HepG2 (cell line): Measurements from ENCODE around the gene HSPA1L. TPM values are rescaled to one million over a fixed set of nuclear protein-coding genes. Genes with fewer than 3 reads are reported as not detected.
A peak's percentile ranks its signal among the peaks of the same experiment; 100 is the strongest.

Experiments used
- HOXD1 ChIP-seq: sonication (generic); formaldehyde crosslinking; IDR thresholded peaks from 2 replicates; pipeline ENCODE4 v1.5.0; 2020; ENCODE audit warnings: missing genetic modification reagents
- MIER2 ChIP-seq: IDR thresholded peaks from 2 replicates; pipeline ENCODE4 v1.6.1; 2016; ENCODE audit warnings: missing biosample characterization, missing genetic modification reagents
- SIN3B ChIP-seq: fragments of 150-350 bp; IDR thresholded peaks from 2 replicates; pipeline ENCODE4 v1.6.1; 2014; ENCODE audit warnings: low read length
- SP4 ChIP-seq: sonication (generic); formaldehyde crosslinking; IDR thresholded peaks from 2 replicates; pipeline ENCODE4 v1.8.1; 2023; ENCODE audit warnings: mild to moderate bottlenecking, missing genetic modification reagents
- TEAD3 ChIP-seq: optimal IDR thresholded peaks from 2 replicates; pipeline ENCODE3; 2016; ENCODE audit warnings: borderline replicate concordance
- ZMYM4 ChIP-seq: sonication (generic); formaldehyde crosslinking; IDR thresholded peaks from 2 replicates; pipeline ENCODE4 v1.8.1; 2023; ENCODE audit warnings: mild to moderate bottlenecking, missing genetic modification reagents
- ZNF124 ChIP-seq: sonication (generic); formaldehyde crosslinking; IDR thresholded peaks from 2 replicates; pipeline ENCODE4 v1.4.0; 2020; ENCODE audit warnings: missing genetic modification reagents
- ZNF546 ChIP-seq: sonication (generic); formaldehyde crosslinking; conservative IDR thresholded peaks from 2 replicates; pipeline ENCODE4 v1.8.1; 2023; ENCODE audit warnings: mild to moderate bottlenecking, missing genetic modification reagents
- ZNF672 ChIP-seq: sonication (generic); formaldehyde crosslinking; IDR thresholded peaks from 2 replicates; pipeline ENCODE4 v1.8.1; 2022; ENCODE audit warnings: missing genetic modification reagents
- ZNF83 ChIP-seq: sonication (generic); formaldehyde crosslinking; IDR thresholded peaks from 2 replicates; pipeline ENCODE4 v1.4.0; 2020; ENCODE audit warnings: missing genetic modification reagents, mild to moderate bottlenecking, borderline replicate concordance
- ZNF879 ChIP-seq: sonication (generic); formaldehyde crosslinking; IDR thresholded peaks from 2 replicates; pipeline ENCODE4 v1.8.1; 2023; ENCODE audit warnings: missing genetic modification reagents
- polyA plus RNA-seq, 8 experiments: library from polyadenylated mRNA; depleted of rRNA in 3 of 8; stranded (reverse) in 7 of 8; unstranded in 1 of 8; fragments of >200 nt; fragmentation: Illumina TruSeq in 4 of 8; extraction: Trizol in 4 of 8; gene quantifications; 2 replicates each; pipeline versions ENCODE4 v1.2.1 to v1.2.3, GENCODE V29; 2011 to 2016; ENCODE audit warnings: low read depth in 4 of 8, missing spikeins in 1 of 8, mixed read lengths in 1 of 8; ENCODE audit not compliant: insufficient read depth in 1 of 8
- total RNA-seq, 5 experiments: library from RNA; depleted of rRNA; stranded (reverse); fragments of >200 nt; fragmentation: Illumina TruSeq; extraction: Trizol; gene quantifications; 2 replicates each; pipeline ENCODE4 v1.2.3, GENCODE V29; 2016; ENCODE audit warnings: low read depth in 1 of 5
- TF ChIP-seq, protein P1 (sequence below): sonication (generic); formaldehyde crosslinking; IDR thresholded peaks from 2 replicates; pipeline ENCODE4 v1.5.0; 2020; ENCODE audit warnings: missing genetic modification reagents, mild to moderate bottlenecking, borderline replicate concordance
- TF ChIP-seq, protein P2 (sequence below): sonication (generic); formaldehyde crosslinking; IDR thresholded peaks from 2 replicates; pipeline ENCODE4 v1.4.0; 2020; ENCODE audit warnings: missing genetic modification reagents
- TF ChIP-seq, protein P3 (sequence below): sonication (generic); formaldehyde crosslinking; IDR thresholded peaks from 2 replicates; pipeline ENCODE4 v1.5.1; 2020; ENCODE audit warnings: missing genetic modification reagents, mild to moderate bottlenecking, borderline replicate concordance
- TF ChIP-seq, protein P4 (sequence below): sonication (generic); formaldehyde crosslinking; IDR thresholded peaks from 2 replicates; pipeline ENCODE4 v1.4.0; 2020; ENCODE audit warnings: missing genetic modification reagents
- TF ChIP-seq, protein P5 (sequence below): sonication (generic); formaldehyde crosslinking; IDR thresholded peaks from 2 replicates; pipeline ENCODE4 v1.4.0; 2020; ENCODE audit warnings: missing genetic modification reagents
- TF ChIP-seq, protein P6 (sequence below): IDR thresholded peaks from 2 replicates; pipeline ENCODE4 v1.6.1; 2016; ENCODE audit warnings: missing compliant biosample characterization, missing genetic modification reagents, borderline replicate concordance
- TF ChIP-seq, protein P7 (sequence below): sonication (generic); formaldehyde crosslinking; IDR thresholded peaks from 2 replicates; pipeline ENCODE4 v1.4.0; 2020; ENCODE audit warnings: missing genetic modification reagents

Gene HSPA1L
- total and polyA plus RNA-seq, 2 of the 13 experiments (the other 11 are each of a cell fraction or from before 2014, with no cell fraction given): 0.55 to 1.0 TPM

DNA sequence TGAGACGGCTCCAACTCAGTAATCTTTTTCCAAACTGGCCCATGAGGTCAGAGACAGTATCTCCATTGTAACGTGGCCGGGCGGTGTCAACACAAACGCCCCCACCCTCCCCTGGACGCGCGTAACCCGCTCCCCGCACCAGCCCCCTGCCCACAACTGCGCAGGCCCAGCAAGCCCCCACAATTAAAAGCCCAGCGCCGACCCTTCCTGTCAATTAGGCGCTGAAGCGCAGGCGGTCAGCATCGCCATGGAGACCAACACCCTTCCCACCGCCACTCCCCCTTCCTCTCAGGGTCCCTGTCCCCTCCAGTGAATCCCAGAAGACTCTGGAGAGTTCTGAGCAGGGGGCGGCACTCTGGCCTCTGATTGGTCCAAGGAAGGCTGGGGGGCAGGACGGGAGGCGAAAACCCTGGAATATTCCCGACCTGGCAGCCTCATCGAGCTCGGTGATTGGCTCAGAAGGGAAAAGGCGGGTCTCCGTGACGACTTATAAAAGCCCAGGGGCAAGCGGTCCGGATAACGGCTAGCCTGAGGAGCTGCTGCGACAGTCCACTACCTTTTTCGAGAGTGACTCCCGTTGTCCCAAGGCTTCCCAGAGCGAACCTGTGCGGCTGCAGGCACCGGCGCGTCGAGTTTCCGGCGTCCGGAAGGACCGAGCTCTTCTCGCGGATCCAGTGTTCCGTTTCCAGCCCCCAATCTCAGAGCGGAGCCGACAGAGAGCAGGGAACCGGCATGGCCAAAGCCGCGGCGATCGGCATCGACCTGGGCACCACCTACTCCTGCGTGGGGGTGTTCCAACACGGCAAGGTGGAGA, at the start of gene HSPA1L, which contains the start of gene HSPA1A (continued):
- TF ChIP-seq, protein P1, sequence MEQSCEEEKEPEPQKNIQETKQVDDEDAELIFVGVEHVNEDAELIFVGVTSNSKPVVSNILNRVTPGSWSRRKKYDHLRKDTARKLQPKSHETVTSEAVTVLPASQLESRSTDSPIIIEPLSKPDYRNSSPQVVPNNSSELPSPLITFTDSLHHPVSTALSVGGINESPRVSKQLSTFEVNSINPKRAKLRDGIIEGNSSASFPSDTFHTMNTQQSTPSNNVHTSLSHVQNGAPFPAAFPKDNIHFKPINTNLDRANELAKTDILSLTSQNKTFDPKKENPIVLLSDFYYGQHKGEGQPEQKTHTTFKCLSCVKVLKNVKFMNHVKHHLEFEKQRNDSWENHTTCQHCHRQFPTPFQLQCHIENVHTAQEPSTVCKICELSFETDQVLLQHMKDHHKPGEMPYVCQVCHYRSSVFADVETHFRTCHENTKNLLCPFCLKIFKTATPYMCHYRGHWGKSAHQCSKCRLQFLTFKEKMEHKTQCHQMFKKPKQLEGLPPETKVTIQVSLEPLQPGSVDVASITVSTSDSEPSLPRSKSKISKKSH (CRISPR knock-in tag): no peak
- TF ChIP-seq TEAD3 (CRISPR knock-in tag) (peak; percentile 51), SP4 (CRISPR knock-in tag) (peak; percentile 54; the same call in 1 of the 2 replicates), ZMYM4 (CRISPR knock-in tag) (peak; percentile 81), HOXD1 (CRISPR knock-in tag) (peak; percentile 76; the same call in 1 of the 2 replicates), MIER2 (CRISPR knock-in tag) (no peak), SIN3B (peak; percentile 41; the same call in 1 of the 2 replicates), ZNF546 (CRISPR knock-in tag) (0 out of 2 replicates have a peak, but pooled peaks have one; percentile 51), ZNF672 (CRISPR knock-in tag) (no peak), ZNF879 (0 out of 2 replicates have a peak, but pooled peaks have one; percentile 77), ZNF83 (no peak), ZNF124 (CRISPR knock-in tag) (no peak)
- TF ChIP-seq, protein P2, sequence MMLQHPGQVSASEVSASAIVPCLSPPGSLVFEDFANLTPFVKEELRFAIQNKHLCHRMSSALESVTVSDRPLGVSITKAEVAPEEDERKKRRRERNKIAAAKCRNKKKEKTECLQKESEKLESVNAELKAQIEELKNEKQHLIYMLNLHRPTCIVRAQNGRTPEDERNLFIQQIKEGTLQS (CRISPR knock-in tag): no peak
- TF ChIP-seq, protein P3, sequence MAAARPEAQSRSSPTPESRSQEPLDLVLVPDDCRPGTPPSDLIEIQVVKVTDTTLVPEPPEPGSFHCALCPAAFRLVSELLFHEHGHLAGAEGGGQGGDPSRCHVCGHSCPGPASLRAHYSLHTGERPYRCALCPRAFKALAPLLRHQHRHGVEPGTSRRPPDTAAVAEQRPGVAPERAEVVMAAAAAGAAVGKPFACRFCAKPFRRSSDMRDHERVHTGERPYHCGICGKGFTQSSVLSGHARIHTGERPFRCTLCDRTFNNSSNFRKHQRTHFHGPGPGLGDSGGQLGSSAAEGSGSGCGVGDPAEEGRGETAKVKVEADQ (CRISPR knock-in tag): 0 out of 2 replicates have a peak, but pooled peaks have one; percentile 27
- TF ChIP-seq, protein P4, sequence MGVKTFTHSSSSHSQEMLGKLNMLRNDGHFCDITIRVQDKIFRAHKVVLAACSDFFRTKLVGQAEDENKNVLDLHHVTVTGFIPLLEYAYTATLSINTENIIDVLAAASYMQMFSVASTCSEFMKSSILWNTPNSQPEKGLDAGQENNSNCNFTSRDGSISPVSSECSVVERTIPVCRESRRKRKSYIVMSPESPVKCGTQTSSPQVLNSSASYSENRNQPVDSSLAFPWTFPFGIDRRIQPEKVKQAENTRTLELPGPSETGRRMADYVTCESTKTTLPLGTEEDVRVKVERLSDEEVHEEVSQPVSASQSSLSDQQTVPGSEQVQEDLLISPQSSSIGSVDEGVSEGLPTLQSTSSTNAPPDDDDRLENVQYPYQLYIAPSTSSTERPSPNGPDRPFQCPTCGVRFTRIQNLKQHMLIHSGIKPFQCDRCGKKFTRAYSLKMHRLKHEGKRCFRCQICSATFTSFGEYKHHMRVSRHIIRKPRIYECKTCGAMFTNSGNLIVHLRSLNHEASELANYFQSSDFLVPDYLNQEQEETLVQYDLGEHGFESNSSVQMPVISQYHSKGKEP: 0 out of 2 replicates have a peak, but pooled peaks have one; percentile 40
- TF ChIP-seq, protein P5, sequence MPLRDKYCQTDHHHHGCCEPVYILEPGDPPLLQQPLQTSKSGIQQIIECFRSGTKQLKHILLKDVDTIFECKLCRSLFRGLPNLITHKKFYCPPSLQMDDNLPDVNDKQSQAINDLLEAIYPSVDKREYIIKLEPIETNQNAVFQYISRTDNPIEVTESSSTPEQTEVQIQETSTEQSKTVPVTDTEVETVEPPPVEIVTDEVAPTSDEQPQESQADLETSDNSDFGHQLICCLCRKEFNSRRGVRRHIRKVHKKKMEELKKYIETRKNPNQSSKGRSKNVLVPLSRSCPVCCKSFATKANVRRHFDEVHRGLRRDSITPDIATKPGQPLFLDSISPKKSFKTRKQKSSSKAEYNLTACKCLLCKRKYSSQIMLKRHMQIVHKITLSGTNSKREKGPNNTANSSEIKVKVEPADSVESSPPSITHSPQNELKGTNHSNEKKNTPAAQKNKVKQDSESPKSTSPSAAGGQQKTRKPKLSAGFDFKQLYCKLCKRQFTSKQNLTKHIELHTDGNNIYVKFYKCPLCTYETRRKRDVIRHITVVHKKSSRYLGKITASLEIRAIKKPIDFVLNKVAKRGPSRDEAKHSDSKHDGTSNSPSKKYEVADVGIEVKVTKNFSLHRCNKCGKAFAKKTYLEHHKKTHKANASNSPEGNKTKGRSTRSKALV (CRISPR knock-in tag): no peak
- TF ChIP-seq, protein P6, sequence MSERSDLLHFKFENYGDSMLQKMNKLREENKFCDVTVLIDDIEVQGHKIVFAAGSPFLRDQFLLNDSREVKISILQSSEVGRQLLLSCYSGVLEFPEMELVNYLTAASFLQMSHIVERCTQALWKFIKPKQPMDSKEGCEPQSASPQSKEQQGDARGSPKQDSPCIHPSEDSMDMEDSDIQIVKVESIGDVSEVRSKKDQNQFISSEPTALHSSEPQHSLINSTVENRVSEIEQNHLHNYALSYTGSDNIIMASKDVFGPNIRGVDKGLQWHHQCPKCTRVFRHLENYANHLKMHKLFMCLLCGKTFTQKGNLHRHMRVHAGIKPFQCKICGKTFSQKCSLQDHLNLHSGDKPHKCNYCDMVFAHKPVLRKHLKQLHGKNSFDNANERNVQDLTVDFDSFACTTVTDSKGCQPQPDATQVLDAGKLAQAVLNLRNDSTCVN (CRISPR knock-in tag): peak; percentile 22; the same call in 1 of the 2 replicates
- TF ChIP-seq, protein P7, sequence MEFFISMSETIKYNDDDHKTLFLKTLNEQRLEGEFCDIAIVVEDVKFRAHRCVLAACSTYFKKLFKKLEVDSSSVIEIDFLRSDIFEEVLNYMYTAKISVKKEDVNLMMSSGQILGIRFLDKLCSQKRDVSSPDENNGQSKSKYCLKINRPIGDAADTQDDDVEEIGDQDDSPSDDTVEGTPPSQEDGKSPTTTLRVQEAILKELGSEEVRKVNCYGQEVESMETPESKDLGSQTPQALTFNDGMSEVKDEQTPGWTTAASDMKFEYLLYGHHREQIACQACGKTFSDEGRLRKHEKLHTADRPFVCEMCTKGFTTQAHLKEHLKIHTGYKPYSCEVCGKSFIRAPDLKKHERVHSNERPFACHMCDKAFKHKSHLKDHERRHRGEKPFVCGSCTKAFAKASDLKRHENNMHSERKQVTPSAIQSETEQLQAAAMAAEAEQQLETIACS (CRISPR knock-in tag): no peak
